Heart left ventricle (tissue), 16 donors: Measurements from ENCODE around the gene CYP46A1. TPM values are rescaled to one million over a fixed set of nuclear protein-coding genes. Genes with fewer than 3 reads are reported as not detected.
A peak's percentile ranks its signal among the peaks of the same experiment; 100 is the strongest.
"Not testable (repeated sequence)": the region's sequence is repeated elsewhere in the genome, so short reads cannot be mapped to it uniquely, and the experiment has no call there.

Experiments used
- ATAC-seq, 4 donors: fragments of 200-7000 bp; cut with Tn5 transposase; one replicate each; pipeline ENCODE4 v1.9.1; 2020 to 2022; ENCODE audit warnings: moderate library complexity in 4 of 4, mild to moderate bottlenecking in 3 of 4, moderate number of reproducible peaks in 1 of 4
- DNase-seq, 5 donors: peaks; one replicate each; pipeline ENCODE4 v3.0.0-alpha.2; 2020
- H3K27ac ChIP-seq, 12 donors: fragments of 200-600 bp; sonication (generic) in 4 of 12; one replicate each; pipeline versions ENCODE4 v1.5.0 to v1.8.0; 2016 to 2022; ENCODE audit warnings: mild to moderate bottlenecking in 2 of 12
- H3K27me3 ChIP-seq, 9 donors: fragments of 200-600 bp; sonication (generic) in 2 of 9; one replicate each; pipeline versions ENCODE4 v1.5.1 to v1.8.0; 2016 to 2022; ENCODE audit warnings: mild to moderate bottlenecking in 3 of 9
- H3K36me3 ChIP-seq, 9 donors: fragments of 200-600 bp; sonication (generic) in 2 of 9; one replicate each; pipeline versions ENCODE4 v1.5.0 to v1.8.0; 2018 to 2022; ENCODE audit warnings: mild to moderate bottlenecking in 2 of 9
- H3K4me1 ChIP-seq, 12 donors: fragments of 200-600 bp; sonication (generic) in 4 of 12; one replicate each; pipeline versions ENCODE4 v1.5.0 to v1.8.0; 2016 to 2022; ENCODE audit warnings: mild to moderate bottlenecking in 3 of 12
- H3K4me3 ChIP-seq, 12 donors: fragments of 200-600 bp; sonication (generic) in 4 of 12; one replicate each; pipeline versions ENCODE4 v1.5.0 to v1.8.0; 2017 to 2022; ENCODE audit warnings: mild to moderate bottlenecking in 9 of 12, moderate library complexity in 4 of 12
- H3K9me3 ChIP-seq, 12 donors: fragments of 200-600 bp; sonication (generic) in 4 of 12; one replicate each; pipeline versions ENCODE4 v1.5.0 to v1.8.0; 2016 to 2022; ENCODE audit warnings: mild to moderate bottlenecking in 1 of 12
- POLR2A ChIP-seq, 2 donors: fragments of 450-650 bp; IDR thresholded peaks; one replicate each; pipeline ENCODE4 v1.6.1; 2017; ENCODE audit warnings: antibody characterized with exemption in 2 of 2, mild to moderate bottlenecking in 2 of 2, moderate library complexity in 2 of 2
- WGBS, 4 donors: extraction: QIAGEN DNeasy Blood & Tissue Kit in 2 of 4; methylation state at CpG; one replicate each; pipeline versions ENCODE4 v1.1.5 to v1.1.7; 2013 to 2018; 5-methylcytosine and 5-hydroxymethylcytosine counted together
- intact Hi-C, 10 donors: fragments of 100-400 bp; cut with DNase I; formaldehyde crosslinking; loops; one replicate each; pipeline versions ENCODE4 v1.11.1 to v1.14.2; 2022
- polyA plus RNA-seq, 2 donors: library from polyadenylated mRNA; stranded (reverse); fragments of 200-250 nt; gene quantifications; one replicate each; pipeline ENCODE4 v1.2.3, GENCODE V29; 2013
- total RNA-seq, 9 donors: library from RNA; depleted of rRNA in 2 of 9; stranded (reverse); fragments of >200 nt in 2 of 9; fragmentation: NEBNext Ultra II Directional in 3 of 9; extraction: Animal tissue kit (Norgen Biotek cat#: 25700) in 3 of 9; gene quantifications; one replicate each; pipeline versions ENCODE4 v1.1.0 to v1.2.4, GENCODE V29; 2016 to 2023
- TF ChIP-seq, protein P1 (sequence below), 12 donors: fragments of 200-600 bp; sonication (generic) in 4 of 12; IDR thresholded peaks; one replicate each; pipeline versions ENCODE4 v1.5.0 to v1.8.0; 2018 to 2022; ENCODE audit warnings: antibody characterized with exemption in 12 of 12, mild to moderate bottlenecking in 5 of 12
- donor health status: ischemic (EF 13 %, LVEDD 7.1; RV severe dilation, severe dysfunction).
- donor health status: healthy with polysubstance abuse.
- donor health status: DM: no; HTN: yes; CAD: no.
- donor health status: DM: no; HTN: no; CAD: no.
- donor health status: ischemic (EF 25% LVEDD 6.9; RV normal size, moderate dysfunction).
- donor health status: ischemic (EF 25% LVEDD 5.7; RV mildly dilated, moderate dysfunction).
- donor health status: healthy.
- donor health status: DM: yes; HTN: yes; CAD: no.
- donor health status: ischemic (EF 35%, LVEDD 5.7; RV mildly dilated, moderate dysfunction).
- donor health status: nonischemic (EF 11% LVEDD 7.7; RV severe dilation, severe dysfunction).
- donor health status: DM: yes; HTN: yes; CAD: no.
- donor health status: PGD.
- donor health status: ischemic (EF 29% LVEDD 5.4; RV normal size, mild dysfunction).
- donor health status: nonischemic (EF 23%, LVEDD 6.1; RV moderate dilation, normal function).

CYP46A1 gene
- total and polyA plus RNA-seq, 11 donors, result 1.5 to 8.0 (median 3.4) TPM

DNA sequence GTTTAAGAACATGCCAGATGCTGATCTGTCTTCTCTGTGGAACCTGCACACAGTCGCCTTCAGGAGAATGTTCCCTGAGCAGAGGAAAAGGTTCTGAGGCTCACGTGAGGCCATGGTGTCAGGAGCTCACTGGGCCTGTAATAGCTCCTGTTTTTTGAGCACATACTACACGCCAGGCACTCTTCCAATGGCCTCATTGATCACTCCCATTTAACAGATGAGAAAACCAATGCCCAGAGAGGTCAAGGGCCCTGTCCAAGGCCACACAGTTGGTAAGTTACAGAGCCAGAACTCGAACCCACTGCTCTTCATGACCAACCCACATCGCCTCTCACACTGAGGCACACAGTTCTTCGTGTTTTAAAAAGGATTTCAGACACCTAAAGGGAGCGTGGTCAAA lies 46.5 kb upstream of the CYP46A1 start:
- Histone ChIP-seq H3K27me3 (no peaks in the 10 kb centered on the region), H3K36me3 (no peaks in the 10 kb centered on the region), H3K4me3 (no peak overlapping the region), H3K27ac (no peak overlapping the region), H3K9me3 (no peaks in the 10 kb centered on the region), H3K4me1 (no peaks in the 10 kb centered on the region)
- WGBS, 4 donors, result 86 to 94% (median 90%) methylated on average over 7 of the region's 7 CpGs
- no peak for ATAC-seq
- TF ChIP-seq, protein P1, sequence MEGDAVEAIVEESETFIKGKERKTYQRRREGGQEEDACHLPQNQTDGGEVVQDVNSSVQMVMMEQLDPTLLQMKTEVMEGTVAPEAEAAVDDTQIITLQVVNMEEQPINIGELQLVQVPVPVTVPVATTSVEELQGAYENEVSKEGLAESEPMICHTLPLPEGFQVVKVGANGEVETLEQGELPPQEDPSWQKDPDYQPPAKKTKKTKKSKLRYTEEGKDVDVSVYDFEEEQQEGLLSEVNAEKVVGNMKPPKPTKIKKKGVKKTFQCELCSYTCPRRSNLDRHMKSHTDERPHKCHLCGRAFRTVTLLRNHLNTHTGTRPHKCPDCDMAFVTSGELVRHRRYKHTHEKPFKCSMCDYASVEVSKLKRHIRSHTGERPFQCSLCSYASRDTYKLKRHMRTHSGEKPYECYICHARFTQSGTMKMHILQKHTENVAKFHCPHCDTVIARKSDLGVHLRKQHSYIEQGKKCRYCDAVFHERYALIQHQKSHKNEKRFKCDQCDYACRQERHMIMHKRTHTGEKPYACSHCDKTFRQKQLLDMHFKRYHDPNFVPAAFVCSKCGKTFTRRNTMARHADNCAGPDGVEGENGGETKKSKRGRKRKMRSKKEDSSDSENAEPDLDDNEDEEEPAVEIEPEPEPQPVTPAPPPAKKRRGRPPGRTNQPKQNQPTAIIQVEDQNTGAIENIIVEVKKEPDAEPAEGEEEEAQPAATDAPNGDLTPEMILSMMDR (IDR thresholded peaks at IDR 0.05), result no peak
- TF ChIP-seq POLR2A (IDR thresholded peaks at IDR 0.05), result no peak
- intact Hi-C loops, result no loop called here
- DNase-seq, result no peak

DNA sequence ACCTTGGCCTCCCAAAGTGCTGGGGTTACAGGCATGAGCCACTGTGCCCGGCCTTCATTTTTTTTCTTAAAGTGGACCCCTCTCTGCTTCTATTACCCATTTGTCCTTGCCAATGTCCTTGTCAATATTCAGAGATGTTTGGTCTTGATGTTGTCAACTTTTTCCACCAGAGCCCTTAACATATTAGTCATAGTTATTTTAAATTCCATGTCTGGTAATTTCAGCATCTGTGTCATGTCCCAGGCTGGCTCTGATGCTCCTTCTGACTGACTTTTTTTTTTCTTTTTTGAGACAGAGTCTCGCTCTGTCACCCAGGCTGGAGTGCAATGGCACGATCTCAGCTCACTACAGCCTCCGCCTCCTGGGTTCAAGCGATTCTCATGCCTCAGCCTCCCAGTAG lies 41.3 kb upstream of the CYP46A1 start:
- H3K27ac ChIP-seq, H3K36me3 ChIP-seq, ATAC-seq, intact Hi-C loops, H3K9me3 ChIP-seq, H3K4me3 ChIP-seq, DNase-seq: not testable (repeated sequence)
- H3K4me1 ChIP-seq, result peaks cover 0 to 17% (median 7%) of the 10 kb centered on the region in 12 donors
- 95 to 96% (median 96%) methylated on average over 5 of the region's 5 CpGs for WGBS, 4 donors
- H3K27me3 ChIP-seq, result peaks cover 0 to 19% (median 0%) of the 10 kb centered on the region in 9 donors

DNA sequence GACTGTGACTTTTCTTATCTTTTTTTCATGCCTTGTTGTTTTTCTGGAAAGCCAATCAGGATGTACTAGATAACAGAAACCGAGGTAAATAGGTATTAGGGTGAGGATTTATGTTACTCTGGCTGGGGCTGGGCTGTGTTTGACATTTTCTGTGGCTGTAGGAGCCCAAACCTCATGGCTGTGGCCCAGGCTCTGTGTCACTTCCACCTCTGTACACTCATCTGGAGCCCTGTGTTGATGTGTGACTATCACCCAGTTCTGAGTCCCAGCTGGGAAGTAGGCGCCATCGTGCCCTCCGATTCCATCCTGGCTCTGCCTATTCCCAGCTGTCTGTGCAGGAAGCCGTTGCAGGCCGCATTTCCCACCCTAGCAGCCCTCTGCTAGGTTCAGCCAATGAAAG lies 40.8 kb upstream of the CYP46A1 start:
- 58 to 68% (median 63%) methylated on average over 6 of the region's 6 CpGs for WGBS, 4 donors
- no peak overlapping the region for H3K4me3 ChIP-seq
- ATAC-seq (no peak), DNase-seq (no peak)
- no peak overlapping the region for H3K27ac ChIP-seq
- H3K9me3 ChIP-seq, result no peaks in the 10 kb centered on the region
- intact Hi-C loops, result no loop called here
- H3K36me3 ChIP-seq, result no peaks in the 10 kb centered on the region
- peaks cover 0 to 17% (median 7%) of the 10 kb centered on the region in 12 donors for H3K4me1 ChIP-seq
- no peak for TF ChIP-seq POLR2A (IDR thresholded peaks at IDR 0.05)
- TF ChIP-seq, protein P1 (IDR thresholded peaks at IDR 0.05), result no peak
- peaks cover 0 to 19% (median 0%) of the 10 kb centered on the region in 9 donors for H3K27me3 ChIP-seq

DNA sequence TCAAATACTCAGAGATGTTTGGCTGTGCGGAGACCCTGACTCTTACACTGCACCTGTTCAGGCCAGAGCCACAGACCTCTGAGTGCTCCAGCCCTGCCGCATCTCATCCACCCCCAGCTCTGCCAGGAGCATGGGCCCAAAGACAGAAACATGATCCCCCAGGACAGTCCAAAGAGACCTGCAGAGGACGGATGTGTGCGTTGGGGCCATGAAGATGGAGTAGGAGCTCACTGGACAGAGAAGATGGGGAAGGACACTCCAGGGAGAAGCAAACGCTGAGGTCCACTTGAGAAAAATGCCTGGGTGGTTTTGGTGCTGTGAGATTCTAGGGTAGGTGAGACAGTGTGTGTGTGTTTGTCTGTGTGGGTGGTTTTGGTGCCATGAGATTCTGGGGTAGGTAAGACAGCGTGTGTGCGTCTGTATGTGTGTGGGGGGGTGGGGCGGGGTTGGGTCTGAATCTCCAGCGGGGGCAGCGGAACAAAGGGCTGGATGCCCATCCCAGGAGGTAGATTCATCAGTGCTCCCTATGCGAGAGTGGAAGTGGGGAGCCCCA lies 40.0 kb upstream of the CYP46A1 start:
- Histone ChIP-seq H3K4me1 (peaks cover 0 to 17% (median 7%) of the 10 kb centered on the region in 12 donors), H3K27me3 (peaks cover 0 to 19% (median 0%) of the 10 kb centered on the region in 9 donors), H3K4me3 (peak overlapping the region in 5 of 12 donors; percentile 48 to 71 (median 63)), H3K36me3 (no peaks in the 10 kb centered on the region), H3K27ac (peak overlapping the region in 1 of 12 donors; percentile 80), H3K9me3 (no peaks in the 10 kb centered on the region)
- no peak for TF ChIP-seq POLR2A (IDR thresholded peaks at IDR 0.05)
- TF ChIP-seq, protein P1 (IDR thresholded peaks at IDR 0.05), result no peak
- DNase-seq (no peak), ATAC-seq (no peak)
- intact Hi-C loops, result no loop called here
- WGBS, 4 donors, result 89 to 95% (median 94%) methylated on average over 11 of the region's 11 CpGs
